ENCODE measurements around the gene SPRY4.

GRCh38 chr5:142353071-142353472 is 28.3 kb upstream of the SPRY4 start:
- TF ChIP-seq HEYL (CRISPR knock-in tag; IDR thresholded peaks at IDR 0.05) (no peak), ZFP36 (IDR thresholded peaks at IDR 0.05; ENCODE audit: borderline replicate concordance, partially characterized antibody) (no peak), MAX (IDR thresholded peaks at IDR 0.05) (no peak), MYC (IDR thresholded peaks at IDR 0.05; ENCODE audit: borderline replicate concordance, low read length) (no peak), REST (IDR thresholded peaks at IDR 0.05) (no peak), POLR2A (IDR thresholded peaks at IDR 0.05; ENCODE audit: low read length) (no peak), HDAC2 (IDR thresholded peaks at IDR 0.05) (no peak), JUN (IDR thresholded peaks at IDR 0.05) (no peak), CEBPB (IDR thresholded peaks at IDR 0.05) (no peak), HMGXB4 (CRISPR knock-in tag; IDR thresholded peaks at IDR 0.05; ENCODE audit: borderline replicate concordance) (no peak), RFX5 (IDR thresholded peaks at IDR 0.05) (no peak), POLR2AphosphoS2 (conservative IDR thresholded peaks at IDR 0.05; ENCODE audit: low read length) (no peak), CTCF (IDR thresholded peaks at IDR 0.05) (no peak)

Data from A549 (cell line).